GM21717 (cell line): ENCODE results near the gene UFD1.

ENCODE experiments used
- ATAC-seq: cut with Tn5 transposase; IDR thresholded peaks from one replicate; pipeline ENCODE4 v1.9.1; 2021; ENCODE audit warnings: mild to moderate bottlenecking, moderate library complexity; ENCODE audit not compliant: unreplicated experiment

UFD1 gene

DNA sequence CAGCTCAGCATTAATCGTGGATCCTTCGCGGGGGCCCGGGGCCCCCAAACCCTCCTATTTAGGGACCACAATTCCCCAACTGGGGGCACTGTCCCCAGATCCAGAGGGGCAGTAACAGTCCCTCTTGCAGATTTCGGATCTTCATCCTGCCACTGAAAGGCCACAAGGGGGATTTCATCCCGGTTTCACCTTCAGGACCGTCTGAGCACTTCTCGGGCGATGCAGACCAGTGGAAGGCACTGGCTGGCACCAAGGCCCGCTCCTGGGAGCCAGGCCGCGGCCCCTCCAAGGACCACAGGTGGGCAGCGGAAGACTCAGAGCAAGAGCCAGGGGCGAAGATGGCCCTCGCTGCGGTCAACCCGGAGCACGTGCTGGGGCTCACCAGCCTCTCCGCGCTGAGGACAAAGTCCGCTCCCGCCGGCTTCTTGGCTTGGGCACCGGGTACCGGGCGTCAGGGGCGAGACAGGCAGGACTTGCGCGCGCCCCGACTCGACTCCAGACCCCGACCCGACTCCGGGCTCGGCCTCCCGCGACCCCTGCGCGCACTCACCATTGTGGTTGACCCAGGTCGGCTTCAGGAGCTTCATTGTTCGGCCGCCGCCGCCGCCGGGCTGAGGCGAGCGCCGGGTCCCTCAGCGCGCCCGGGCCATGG, 48.0 kb downstream of the UFD1 start:
- ATAC-seq, result no peak

- ATAC-seq, result no peak
Measured at GRCh38 chr22:19429950-19430889, 48.8 kb downstream of the UFD1 start.

DNA sequence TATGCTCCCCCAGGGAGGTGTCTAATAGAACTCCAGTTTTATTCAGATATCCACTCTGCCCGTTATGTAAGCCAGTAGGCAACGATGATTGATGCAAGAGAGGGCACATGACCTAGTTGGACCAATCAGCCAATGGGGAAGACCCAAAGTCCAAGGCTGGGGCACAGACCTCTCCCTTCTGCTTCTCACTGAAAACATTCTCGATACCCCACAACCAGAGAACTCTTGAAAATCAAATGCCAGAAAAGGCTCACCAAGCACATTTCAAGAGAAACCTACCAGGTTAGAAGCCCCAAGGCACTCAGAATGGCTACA, 54.9 kb downstream of the UFD1 start:
- ATAC-seq, result no peak

DNA sequence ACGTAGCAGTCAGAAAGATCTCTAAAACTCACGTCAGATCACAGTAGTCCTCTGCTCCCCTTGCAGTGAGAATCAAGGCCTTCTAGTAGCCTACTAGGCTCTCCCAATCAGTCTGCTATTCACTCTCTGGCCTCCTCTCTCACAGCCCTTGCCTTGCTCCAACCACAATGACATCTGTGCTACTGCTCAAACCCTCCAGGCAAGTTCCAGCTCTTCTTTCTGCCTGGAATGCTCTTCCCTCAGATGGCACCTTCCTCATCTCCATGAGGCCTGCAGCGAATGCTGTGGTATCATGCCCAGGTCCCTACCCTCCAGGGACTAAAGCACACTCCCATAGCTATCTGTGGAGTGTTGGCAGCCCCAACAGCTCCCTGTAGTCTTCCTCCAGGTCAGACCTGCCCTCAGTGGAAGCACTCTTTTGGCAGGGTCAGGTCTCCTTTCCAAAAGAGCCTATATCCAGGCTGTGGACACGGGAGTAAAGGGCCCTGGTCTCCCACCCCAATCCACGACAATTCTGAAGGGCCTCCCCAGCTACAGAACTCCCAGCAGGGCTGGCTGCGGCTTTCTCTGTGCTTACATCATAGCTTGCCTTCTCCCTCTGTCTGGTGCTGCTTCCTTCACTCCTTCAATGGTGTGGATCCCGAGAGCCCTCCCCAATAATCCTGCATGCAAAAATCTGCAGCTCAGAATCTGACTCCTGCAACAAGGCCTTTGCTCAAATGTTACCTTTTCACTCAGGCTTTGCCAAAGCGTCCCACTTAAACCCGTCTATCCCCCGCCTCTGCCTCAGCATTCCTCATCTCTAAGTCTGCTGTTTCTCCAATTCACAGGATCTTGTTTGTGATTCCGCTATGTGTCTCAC, 56.3 kb downstream of the UFD1 start:
- no peak for ATAC-seq

GRCh38 chr22:19420321-19420720, 58.7 kb downstream of the UFD1 start:
- ATAC-seq, result no peak

DNA sequence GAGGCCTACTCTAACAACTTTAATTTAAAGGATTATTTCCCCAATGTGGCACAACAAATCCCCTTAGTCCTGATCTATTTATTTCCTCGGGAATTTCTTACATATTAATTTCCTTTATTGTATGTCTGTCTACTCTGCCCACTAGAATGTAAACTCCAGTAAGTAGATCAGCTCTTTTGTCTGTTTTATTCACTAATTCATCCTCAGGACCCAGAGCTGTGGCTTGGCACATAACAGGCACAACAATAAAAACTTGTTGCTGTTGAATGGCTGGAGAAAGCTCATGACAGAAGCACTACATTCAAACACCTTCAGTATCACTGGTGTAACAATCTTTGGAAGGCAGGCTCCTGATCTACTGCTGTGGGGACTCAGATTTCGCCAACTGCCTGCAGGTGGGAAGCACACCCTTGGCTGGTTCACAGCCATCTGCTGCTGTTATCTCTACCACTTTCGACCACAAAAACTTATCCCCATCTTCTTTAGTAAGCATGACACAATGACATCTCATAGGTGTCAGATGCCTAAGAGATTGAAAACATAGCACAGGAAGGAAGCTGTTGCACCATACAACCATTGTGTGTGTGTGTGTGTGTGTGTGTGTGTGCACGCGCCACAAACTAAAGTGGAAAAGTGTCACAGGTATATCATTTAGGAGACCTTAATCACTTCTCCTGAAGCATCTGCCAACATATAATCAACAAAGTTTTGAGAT, 59.4 kb downstream of the UFD1 start:
- peak; percentile 61 for ATAC-seq

DNA sequence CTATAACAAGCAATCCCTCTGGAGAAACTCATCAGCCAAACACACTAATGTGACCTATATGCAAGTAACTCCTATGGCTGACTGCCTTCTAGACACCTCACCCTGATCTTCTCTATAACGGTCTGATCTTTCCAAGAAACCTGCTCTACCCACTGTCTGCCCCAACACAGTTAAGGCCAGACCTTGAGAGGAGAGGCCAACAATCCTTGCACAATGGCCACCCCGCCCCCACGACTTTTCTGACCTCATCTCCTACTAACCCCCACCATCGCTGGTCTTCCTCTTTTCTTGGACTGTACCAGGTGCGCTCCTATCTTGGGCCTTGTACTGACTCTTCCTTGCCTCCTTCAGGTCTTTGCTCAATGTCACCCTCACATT, 59.9 kb downstream of the UFD1 start:
- ATAC-seq, result no peak

- no peak for ATAC-seq
Measured at GRCh38 chr22:19412923-19413322, 66.1 kb downstream of the UFD1 start.

DNA sequence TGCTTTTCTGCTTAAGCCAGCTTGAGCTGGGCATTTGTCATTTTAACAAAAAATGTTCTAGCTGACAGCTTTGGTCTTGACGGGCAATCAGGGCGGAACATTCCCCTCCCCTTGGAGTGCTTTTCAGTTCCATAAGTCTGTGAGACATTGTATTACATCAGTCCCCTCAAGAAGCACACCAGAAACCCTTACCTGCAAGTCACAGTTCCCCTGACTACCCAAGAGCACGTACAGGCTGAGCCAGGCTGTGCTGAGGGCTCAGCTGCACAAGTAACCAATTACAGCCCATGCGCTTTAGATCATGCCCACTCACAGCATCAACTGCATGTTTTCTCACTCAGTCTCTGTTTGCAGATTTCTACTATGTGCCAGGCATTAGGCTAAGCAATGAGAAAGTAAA, 66.5 kb downstream of the UFD1 start:
- ATAC-seq, result no peak

- no peak for ATAC-seq
Measured at GRCh38 chr22:19411690-19412045, 67.3 kb downstream of the UFD1 start.

DNA sequence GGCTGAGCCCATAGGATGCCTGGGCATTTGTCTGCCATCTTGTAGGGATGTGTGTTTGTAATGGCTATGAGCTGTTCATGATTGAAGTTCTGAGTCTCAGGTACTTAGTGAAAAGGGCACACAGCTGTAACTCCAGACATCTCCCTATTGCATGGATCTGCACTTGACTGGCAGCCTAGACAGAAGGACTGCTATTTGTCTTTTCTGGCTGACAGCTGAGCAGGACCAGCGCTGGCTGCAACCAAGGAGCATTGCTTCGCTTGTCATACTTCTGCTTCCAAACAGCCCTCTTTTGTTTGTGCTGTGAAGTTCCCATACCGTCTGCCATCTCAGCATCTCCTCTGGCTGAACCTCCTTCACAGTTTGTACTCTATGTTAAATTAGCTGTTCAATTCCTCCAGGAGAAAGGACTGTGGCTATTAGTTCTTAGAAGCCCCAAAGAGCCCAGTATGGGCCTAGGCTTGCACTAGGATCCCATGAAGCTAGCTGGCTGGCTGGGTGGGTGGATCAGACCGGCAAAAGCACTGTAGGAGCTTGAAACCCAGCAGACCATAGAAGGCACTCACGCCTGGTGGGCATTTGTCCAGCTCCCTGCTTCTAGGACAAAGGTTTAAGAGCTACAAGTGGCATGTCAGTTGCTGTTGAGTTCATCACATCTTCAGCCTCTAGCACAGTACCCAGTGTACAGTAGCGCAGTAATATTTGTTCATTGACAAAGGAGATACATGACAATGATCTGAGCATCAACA, 67.9 kb downstream of the UFD1 start:
- ATAC-seq, result no peak

- no peak for ATAC-seq
Measured at GRCh38 chr22:19407649-19408606, 71.1 kb downstream of the UFD1 start.

DNA sequence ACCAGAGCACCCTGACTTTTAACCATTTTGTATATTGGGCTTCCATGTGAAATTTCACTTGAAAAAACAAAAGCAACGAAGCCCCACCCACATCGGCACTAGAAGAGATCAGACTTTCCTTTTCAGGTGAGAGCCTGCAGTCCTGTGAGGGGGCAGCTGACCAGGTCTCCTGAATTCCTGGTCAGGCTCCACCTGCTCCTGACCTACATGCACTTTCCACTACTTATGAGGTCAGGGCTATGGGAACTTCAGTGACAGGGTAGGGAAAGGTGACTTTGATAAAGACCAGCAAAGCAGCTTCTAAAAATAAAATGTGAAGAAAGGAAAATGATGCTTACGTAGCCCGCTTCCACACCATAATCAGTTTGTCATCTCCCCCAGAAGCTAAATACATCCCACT, 72.1 kb downstream of the UFD1 start:
- ATAC-seq, result no peak

GRCh38 chr22:19406281-19406811, 72.6 kb downstream of the UFD1 start:
- ATAC-seq, result no peak

GRCh38 chr22:19405652-19406051, 73.3 kb downstream of the UFD1 start:
- no peak for ATAC-seq

- ATAC-seq, result no peak
Measured at GRCh38 chr22:19405133-19405532, 73.9 kb downstream of the UFD1 start.

GRCh38 chr22:19404676-19405075, 74.3 kb downstream of the UFD1 start:
- ATAC-seq, result no peak

GRCh38 chr22:19402642-19403191, 76.3 kb downstream of the UFD1 start:
- ATAC-seq, result no peak

- ATAC-seq, result no peak
Measured at GRCh38 chr22:19401483-19401882, 77.5 kb downstream of the UFD1 start.
